ENCODE measurements around the gene ACAD10. TPM values are rescaled to one million over a fixed set of nuclear protein-coding genes. Genes with fewer than 3 reads are reported as not detected.

The ACAD10 gene
- total RNA-seq: 10 to 100 TPM; 13.0 to 18.2 TPM

DNA sequence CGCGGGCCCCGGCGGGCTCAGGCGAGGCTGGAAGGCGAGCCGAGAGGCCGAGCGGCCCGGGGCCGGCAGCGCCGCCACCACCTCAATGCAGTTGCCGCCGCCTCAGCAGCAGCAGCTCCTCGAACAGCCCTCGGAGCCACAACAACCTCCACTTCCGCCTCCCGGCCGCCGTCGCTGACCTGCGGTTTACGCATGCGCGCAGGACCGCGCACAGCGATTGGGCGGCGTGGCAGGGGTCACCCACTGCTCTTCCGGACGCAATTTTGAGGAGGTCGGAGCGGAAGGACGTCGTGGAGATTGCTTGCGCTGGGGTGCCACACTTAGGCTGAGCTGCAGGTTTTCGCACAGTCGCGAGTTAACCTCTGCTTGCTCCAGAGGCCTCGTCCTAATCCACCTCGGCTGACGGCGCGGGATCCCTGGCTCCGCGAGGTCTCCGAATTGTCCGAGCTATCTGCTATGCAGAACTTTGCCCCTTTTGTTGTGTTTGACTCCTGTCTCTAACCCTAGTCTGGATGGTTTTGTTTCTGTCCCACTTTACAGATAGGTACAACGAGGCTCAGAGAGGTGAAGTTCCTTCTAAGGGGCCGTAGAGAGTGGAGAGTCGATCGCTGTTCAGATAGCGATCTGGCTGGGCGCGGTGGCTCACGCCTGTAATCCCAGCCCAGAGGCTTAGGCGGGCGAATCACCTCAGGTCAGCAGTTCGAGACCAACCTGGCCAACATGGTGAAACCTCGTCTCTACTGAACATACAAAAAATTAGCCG, at the start of gene ACAD10, which contains the start of gene BRAP:
TSS of gene ACAD10 (plus strand) at position 243 of the 763 bp plus-strand sequence. CDS start 6,657 bp downstream, outside the sequence.
TSS of gene BRAP (minus strand) at position 146 of the 763 bp plus-strand sequence. CDS start 164 bp downstream, outside the sequence.
- Histone ChIP-seq H3K36me3 (peaks cover 21% of the 10 kb centered on the region), H3K27ac (peak within 1 kb of the TSS; percentile 89 to 90), H3K4me3 (peak within 1 kb of the TSS; percentile 95 to 99), H3K9me3 (no peaks in the 10 kb centered on the region), H3K4me1 (peaks cover 0 to 25% of the 10 kb centered on the region in 2 donors), H3K27me3 (no peaks in the 10 kb centered on the region)
- no peak for TF ChIP-seq CTCF (IDR thresholded peaks at IDR 0.05)
- DNase-seq (ENCODE audit: low spot score): peak; percentile 91

- H3K36me3 ChIP-seq: no peaks in the 10 kb centered on the region
- peaks cover 0 to 20% of the 10 kb centered on the region in 2 donors for H3K4me1 ChIP-seq
- H3K9me3 ChIP-seq: no peaks in the 10 kb centered on the region
- H3K27me3 ChIP-seq: no peaks in the 10 kb centered on the region
- peak; percentile 72 for DNase-seq (ENCODE audit: low spot score)
- peak overlapping the region in 1 of 2 donors; percentile 17 for H3K4me3 ChIP-seq
- peak overlapping the region; percentile 51 to 75 for H3K27ac ChIP-seq
- no peak for TF ChIP-seq CTCF (IDR thresholded peaks at IDR 0.05)
Observed at GRCh38 chr12:111636209-111636945, 49.5 kb upstream of the ACAD10 start.

- Histone ChIP-seq H3K4me3 (no peak overlapping the region), H3K27ac (no peak overlapping the region), H3K36me3 (peaks cover 5% of the 10 kb centered on the region), H3K27me3 (no peaks in the 10 kb centered on the region), H3K4me1 (peaks cover 0 to 24% of the 10 kb centered on the region in 2 donors), H3K9me3 (no peaks in the 10 kb centered on the region)
- TF ChIP-seq CTCF (IDR thresholded peaks at IDR 0.05): no peak
- no peak for DNase-seq (ENCODE audit: low spot score)
Observed at GRCh38 chr12:111638556-111638955, 47.3 kb upstream of the ACAD10 start.

GRCh38 chr12:111640506-111640905, 45.3 kb upstream of the ACAD10 start:
- DNase-seq (ENCODE audit: low spot score): no peak
- Histone ChIP-seq H3K27ac (no peak overlapping the region), H3K9me3 (no peaks in the 10 kb centered on the region), H3K4me3 (no peak overlapping the region), H3K27me3 (no peaks in the 10 kb centered on the region), H3K36me3 (peaks cover 17% of the 10 kb centered on the region), H3K4me1 (peaks cover 0 to 24% of the 10 kb centered on the region in 2 donors)
- TF ChIP-seq CTCF (IDR thresholded peaks at IDR 0.05): no peak

GRCh38 chr12:111642681-111643426, 43.0 kb upstream of the ACAD10 start:
- H3K27ac ChIP-seq: peak overlapping the region; percentile 3 to 13
- no peaks in the 10 kb centered on the region for H3K27me3 ChIP-seq
- H3K9me3 ChIP-seq: no peaks in the 10 kb centered on the region
- H3K4me3 ChIP-seq: no peak overlapping the region
- TF ChIP-seq CTCF (IDR thresholded peaks at IDR 0.05): peak in 1 of 2 donors; percentile 35
- no peak for DNase-seq (ENCODE audit: low spot score)
- peaks cover 39% of the 10 kb centered on the region for H3K36me3 ChIP-seq
- H3K4me1 ChIP-seq: peaks cover 0 to 6% of the 10 kb centered on the region in 2 donors
